Measurements from ENCODE around the gene WDR62. TPM values are rescaled to one million over a fixed set of nuclear protein-coding genes. Genes with fewer than 3 reads are reported as not detected.

The WDR62 gene
- total and polyA plus RNA-seq, 9 donors: 0.18 to 1.0 (median 0.51) TPM

DNA sequence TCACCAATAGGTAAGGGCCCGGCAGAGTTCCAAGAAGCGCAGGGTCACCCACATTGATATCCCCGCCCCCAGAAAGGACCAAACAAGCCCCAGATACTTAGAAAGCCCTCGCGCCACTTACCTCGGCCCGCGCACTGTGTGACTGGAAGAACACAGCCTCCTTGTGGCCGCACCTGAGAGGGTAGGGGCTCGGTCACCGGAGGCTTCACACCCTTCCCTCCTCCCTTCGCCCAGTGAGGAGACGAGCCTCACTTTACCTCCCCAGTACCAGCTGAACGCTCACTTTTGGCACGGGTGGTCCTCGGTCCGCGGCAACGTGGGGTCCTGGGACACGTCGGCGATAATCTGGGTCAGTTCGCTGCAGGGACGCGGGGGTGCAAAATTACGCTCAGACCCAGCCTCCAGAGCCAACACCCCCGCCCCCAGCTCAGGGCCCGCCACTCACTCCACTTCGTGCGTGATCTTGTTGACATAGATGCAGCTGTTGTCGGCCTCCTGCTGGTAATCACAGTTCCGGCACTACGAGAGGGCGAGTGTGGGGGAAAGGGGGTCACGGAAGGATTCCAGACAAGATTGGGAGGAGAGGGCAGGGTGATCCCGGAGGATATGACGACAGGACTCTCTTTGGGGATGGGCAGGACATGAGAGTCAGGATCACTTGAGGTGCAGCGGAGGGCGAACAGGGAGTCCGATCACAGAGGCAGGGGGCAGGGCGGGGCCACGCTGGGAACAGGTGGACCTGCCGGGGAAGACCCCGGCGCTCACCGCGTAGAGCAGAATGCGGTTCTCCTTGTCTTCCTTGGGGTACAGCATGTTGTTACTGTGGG, 59.4 kb downstream of the WDR62 start:
- H3K27me3 ChIP-seq: no peaks in the 10 kb centered on the region
- H3K27ac ChIP-seq: peak overlapping the region; percentile 65 to 82
- TF ChIP-seq, protein P1, sequence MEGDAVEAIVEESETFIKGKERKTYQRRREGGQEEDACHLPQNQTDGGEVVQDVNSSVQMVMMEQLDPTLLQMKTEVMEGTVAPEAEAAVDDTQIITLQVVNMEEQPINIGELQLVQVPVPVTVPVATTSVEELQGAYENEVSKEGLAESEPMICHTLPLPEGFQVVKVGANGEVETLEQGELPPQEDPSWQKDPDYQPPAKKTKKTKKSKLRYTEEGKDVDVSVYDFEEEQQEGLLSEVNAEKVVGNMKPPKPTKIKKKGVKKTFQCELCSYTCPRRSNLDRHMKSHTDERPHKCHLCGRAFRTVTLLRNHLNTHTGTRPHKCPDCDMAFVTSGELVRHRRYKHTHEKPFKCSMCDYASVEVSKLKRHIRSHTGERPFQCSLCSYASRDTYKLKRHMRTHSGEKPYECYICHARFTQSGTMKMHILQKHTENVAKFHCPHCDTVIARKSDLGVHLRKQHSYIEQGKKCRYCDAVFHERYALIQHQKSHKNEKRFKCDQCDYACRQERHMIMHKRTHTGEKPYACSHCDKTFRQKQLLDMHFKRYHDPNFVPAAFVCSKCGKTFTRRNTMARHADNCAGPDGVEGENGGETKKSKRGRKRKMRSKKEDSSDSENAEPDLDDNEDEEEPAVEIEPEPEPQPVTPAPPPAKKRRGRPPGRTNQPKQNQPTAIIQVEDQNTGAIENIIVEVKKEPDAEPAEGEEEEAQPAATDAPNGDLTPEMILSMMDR (IDR thresholded peaks at IDR 0.05): no peak
- no peak for TF ChIP-seq POLR2A (IDR thresholded peaks at IDR 0.05)
- no peak for TF ChIP-seq EP300 (IDR thresholded peaks at IDR 0.05)
- H3K36me3 ChIP-seq: no peaks in the 10 kb centered on the region
- H3K4me1 ChIP-seq (ENCODE audit: insufficient read depth): peaks cover 12% of the 10 kb centered on the region
- H3K4me3 ChIP-seq: peak overlapping the region; percentile 64
- no peaks in the 10 kb centered on the region for H3K9me3 ChIP-seq
- intact Hi-C loops (cut with DNase I): loop anchor here in 2 of 4 donors (2.0 kb wide), 2 partner anchors 59 to 117 kb away; partner anchors contain the start of genes THAP8 (in 1 of the 2) and WDR62 (in 1 of the 2)
- 3 to 4% (median 4%) methylated on average over 48 of the region's 48 CpGs for WGBS, 3 donors
- peak; percentile 50 to 69 (median 54) for DNase-seq

DNA sequence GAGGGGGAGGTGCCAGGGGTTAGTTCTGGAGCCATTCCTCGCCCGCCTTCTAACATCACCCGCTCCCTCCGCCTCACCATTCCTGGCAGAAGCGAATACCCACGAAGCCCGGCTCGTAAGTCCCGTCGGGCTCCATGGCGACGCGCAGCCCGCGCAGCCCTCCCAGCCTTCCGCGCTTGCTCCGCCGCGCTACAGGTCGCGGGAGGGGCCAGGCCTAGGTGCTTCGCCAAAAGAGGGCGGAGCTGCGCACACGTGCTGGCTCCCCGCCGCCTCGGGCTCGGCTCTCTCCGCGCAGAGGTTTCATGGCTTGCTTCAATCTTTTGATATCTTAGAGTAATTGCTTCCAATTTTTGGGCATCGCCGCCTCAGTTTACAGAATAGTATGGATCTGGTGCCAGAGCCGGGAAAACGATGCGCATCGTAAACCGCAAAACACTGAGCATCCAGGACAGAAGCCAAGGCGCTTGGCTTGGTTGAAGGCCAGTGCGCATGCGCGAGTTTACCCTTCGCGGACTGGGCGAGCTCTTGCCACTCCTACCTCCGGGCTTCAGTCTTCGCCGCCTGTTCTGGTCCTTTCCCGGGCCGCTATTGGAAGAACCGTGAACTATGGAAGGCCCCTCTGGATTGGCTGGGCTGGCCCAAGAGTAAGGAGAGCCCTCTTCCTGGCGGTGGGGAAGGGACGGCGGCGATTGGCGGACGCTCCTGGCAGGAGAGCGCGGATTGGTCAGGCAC, 60.2 kb downstream of the WDR62 start, which contains the start of gene POLR2I:
POLR2I (minus strand) TSS at position 155 of the 732 bp plus-strand sequence; CDS start at position 136, 19 bp downstream.
- WGBS, 3 donors: 0 to 1% (median 0%) methylated on average over 54 to 60 of the region's 60 CpGs
- peaks cover 12% of the 10 kb centered on the region for H3K4me1 ChIP-seq (ENCODE audit: insufficient read depth)
- H3K27ac ChIP-seq: peak within 1 kb of the TSS; percentile 65 to 82
- intact Hi-C loops (cut with DNase I): loop anchor here in 2 of 4 donors (2.0 kb wide), 2 partner anchors 60 to 118 kb away; partner anchors contain the start of genes THAP8 (in 1 of the 2) and WDR62 (in 1 of the 2)
- DNase-seq: peak; percentile 99 to 100 (median 99)
- H3K9me3 ChIP-seq: no peaks in the 10 kb centered on the region
- H3K4me3 ChIP-seq: peak within 1 kb of the TSS; percentile 64
- no peaks in the 10 kb centered on the region for H3K36me3 ChIP-seq
- TF ChIP-seq, protein P1 (IDR thresholded peaks at IDR 0.05): peak in 1 of 3 donors; percentile 10
- TF ChIP-seq EP300 (IDR thresholded peaks at IDR 0.05): no peak
- peak; percentile 82 for TF ChIP-seq POLR2A (IDR thresholded peaks at IDR 0.05)
- no peaks in the 10 kb centered on the region for H3K27me3 ChIP-seq

DNA sequence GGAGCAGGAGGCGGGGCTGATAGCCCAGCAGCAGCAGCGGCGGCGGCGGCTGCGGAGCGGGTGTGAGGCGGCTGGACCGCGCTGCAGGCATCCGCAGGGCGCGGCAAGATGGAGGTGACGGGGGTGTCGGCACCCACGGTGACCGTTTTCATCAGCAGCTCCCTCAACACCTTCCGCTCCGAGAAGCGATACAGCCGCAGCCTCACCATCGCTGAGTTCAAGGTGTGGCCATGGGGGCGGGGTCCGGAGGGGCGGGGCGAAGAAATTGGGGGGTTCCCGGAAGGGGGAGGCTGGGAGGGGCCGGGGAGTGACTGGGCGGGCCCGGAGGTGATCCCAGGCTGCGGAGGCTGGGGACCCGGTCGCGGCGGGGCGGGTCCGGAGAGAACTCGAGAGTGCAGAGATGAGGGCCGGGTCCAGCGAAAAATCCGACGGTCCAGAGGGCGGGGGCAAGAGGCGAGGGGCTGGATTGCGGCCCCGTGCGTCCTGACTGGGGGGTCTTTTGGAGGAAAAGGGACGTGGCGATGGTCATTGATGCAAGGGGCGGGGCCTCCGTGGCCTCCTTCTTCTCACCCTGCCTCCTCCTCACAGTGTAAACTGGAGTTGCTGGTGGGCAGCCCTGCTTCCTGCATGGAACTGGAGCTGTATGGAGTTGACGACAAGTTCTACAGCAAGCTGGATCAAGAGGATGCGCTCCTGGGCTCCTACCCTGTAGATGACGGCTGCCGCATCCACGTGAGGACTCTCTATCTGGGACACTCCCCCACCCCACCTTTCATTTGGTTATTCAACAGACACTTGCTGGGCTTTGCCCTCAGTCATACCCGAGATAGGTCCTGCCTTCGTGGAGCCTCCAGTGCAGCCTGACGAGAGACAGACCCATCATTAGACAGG, 61.0 kb downstream of the WDR62 start, which contains the start of gene TBCB:
TBCB (plus strand) TSS at position 16 of the 891 bp plus-strand sequence; CDS start at position 109, 93 bp downstream.
- Histone ChIP-seq H3K27me3 (no peaks in the 10 kb centered on the region), H3K9me3 (no peaks in the 10 kb centered on the region), H3K27ac (peak within 1 kb of the TSS; percentile 65 to 82), H3K36me3 (no peaks in the 10 kb centered on the region), H3K4me1 (ENCODE audit: insufficient read depth) (peaks cover 12% of the 10 kb centered on the region), H3K4me3 (peak within 1 kb of the TSS; percentile 64)
- peak in 1 of 5 donors; percentile 34 for DNase-seq
- intact Hi-C loops (cut with DNase I): loop anchor here in 2 of 4 donors (2.0 kb wide), 2 partner anchors 61 to 119 kb away; partner anchors contain the start of genes THAP8 (in 1 of the 2) and WDR62 (in 1 of the 2)
- 2 to 5% (median 2%) methylated on average over 52 to 59 of the region's 59 CpGs for WGBS, 3 donors
- peak; percentile 39 for TF ChIP-seq POLR2A (IDR thresholded peaks at IDR 0.05)
- TF ChIP-seq EP300 (IDR thresholded peaks at IDR 0.05): no peak
- TF ChIP-seq, protein P1 (IDR thresholded peaks at IDR 0.05): no peak

Data from ovary (tissue), 9 donors.